ENCODE data around the gene GATC. TPM values are rescaled to one million over a fixed set of nuclear protein-coding genes. Genes with fewer than 3 reads are reported as not detected.
"Not testable (repeated sequence)": the region's sequence is repeated elsewhere in the genome, so short reads cannot be mapped to it uniquely, and the experiment has no call there.

The GATC gene
- total RNA-seq, 4 donors from 2014 or later, result 11.8 to 31.9 (median 18.3) TPM

- Histone ChIP-seq H3K36me3 (no peaks in the 10 kb centered on the region), H3K4me1 (no peaks in the 10 kb centered on the region), H3K27me3 (no peaks in the 10 kb centered on the region), H3K27ac (no peak overlapping the region), H3K4me3 (no peak overlapping the region), H3K9me3 (no peaks in the 10 kb centered on the region)
- no peak for TF ChIP-seq POLR2A (IDR thresholded peaks at IDR 0.05)
- TF ChIP-seq CTCF (IDR thresholded peaks at IDR 0.05), result no peak
- intact Hi-C loops (cut with DNase I; ENCODE audit: low total_unique reads), result no loop called here
- DNase-seq, result no peak
Measured at GRCh38 chr12:120479458-120479857, 33.2 kb downstream of the GATC start.

GRCh38 chr12:120480211-120480610, 34.0 kb downstream of the GATC start:
- Histone ChIP-seq H3K4me1 (no peaks in the 10 kb centered on the region), H3K36me3 (no peaks in the 10 kb centered on the region), H3K27me3 (no peaks in the 10 kb centered on the region), H3K9me3 (no peaks in the 10 kb centered on the region), H3K27ac (no peak overlapping the region), H3K4me3 (no peak overlapping the region)
- intact Hi-C loops (cut with DNase I; ENCODE audit: low total_unique reads), result no loop called here
- no peak for DNase-seq
- TF ChIP-seq CTCF (IDR thresholded peaks at IDR 0.05) (no peak), POLR2A (IDR thresholded peaks at IDR 0.05) (no peak)

GRCh38 chr12:120481022-120481767, 35.0 kb downstream of the GATC start:
- no peak for TF ChIP-seq POLR2A (IDR thresholded peaks at IDR 0.05)
- TF ChIP-seq CTCF (IDR thresholded peaks at IDR 0.05), result no peak

GRCh38 chr12:120483621-120484020, 37.4 kb downstream of the GATC start:
- peaks cover 0 to 4% of the 10 kb centered on the region in 2 donors for H3K4me1 ChIP-seq
- intact Hi-C loops (cut with DNase I; ENCODE audit: low total_unique reads), result no loop called here
- H3K4me3 ChIP-seq, result no peak overlapping the region
- no peak overlapping the region for H3K27ac ChIP-seq
- no peaks in the 10 kb centered on the region for H3K27me3 ChIP-seq
- TF ChIP-seq POLR2A (IDR thresholded peaks at IDR 0.05) (no peak), CTCF (IDR thresholded peaks at IDR 0.05) (no peak)
- DNase-seq, result no peak
- no peaks in the 10 kb centered on the region for H3K36me3 ChIP-seq
- H3K9me3 ChIP-seq, result no peaks in the 10 kb centered on the region

More at GRCh38 chr12:120481022-120481767, 35.0 kb downstream of the GATC start:
- intact Hi-C loops (cut with DNase I; ENCODE audit: low total_unique reads), result no loop called here
- Histone ChIP-seq H3K27me3 (no peaks in the 10 kb centered on the region), H3K9me3 (no peaks in the 10 kb centered on the region), H3K4me1 (no peaks in the 10 kb centered on the region), H3K27ac (no peak overlapping the region), H3K4me3 (no peak overlapping the region), H3K36me3 (no peaks in the 10 kb centered on the region)
- DNase-seq, result no peak

DNA sequence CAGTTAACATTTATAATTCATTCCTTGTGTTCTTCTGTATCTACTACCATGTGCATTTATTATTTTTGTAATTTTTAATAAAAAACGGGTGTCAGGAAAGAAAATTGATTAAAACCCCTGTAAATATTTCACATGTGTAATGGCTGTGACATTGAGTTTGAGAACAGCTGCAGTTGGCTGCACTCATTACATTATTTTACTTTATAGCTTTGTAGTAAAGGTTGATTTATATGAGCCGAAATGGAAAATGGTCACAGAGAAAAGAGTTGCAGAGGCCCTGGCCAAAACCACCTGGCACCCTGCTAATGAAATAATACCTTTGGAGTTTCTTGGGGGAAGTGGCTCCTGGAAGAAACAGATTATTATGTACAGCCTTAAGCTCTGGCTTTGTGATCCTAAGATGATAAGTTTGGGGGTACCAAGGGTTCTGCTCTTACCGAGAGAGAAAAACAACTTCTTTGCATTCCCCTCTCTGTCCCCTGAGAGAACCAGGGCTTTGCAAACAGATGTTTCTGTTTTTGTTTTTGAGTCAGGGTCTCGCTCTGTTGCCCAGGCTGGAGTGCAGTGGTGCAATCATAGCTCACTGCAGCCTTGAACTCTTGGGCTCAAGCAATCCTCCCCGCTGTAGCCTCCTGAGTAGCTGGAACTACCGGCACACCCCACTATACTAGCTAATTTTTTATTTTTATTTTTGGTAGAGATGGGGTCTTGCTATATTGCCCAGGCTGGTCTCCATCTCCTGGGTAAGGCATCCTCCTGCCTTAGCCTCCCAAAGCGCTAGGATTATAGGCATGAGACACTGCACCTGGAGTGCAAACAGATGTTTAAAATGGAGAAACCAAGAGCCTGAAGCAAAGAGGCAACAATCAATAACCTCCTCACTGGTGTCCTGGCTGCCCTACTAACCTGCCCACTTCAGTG, 40.0 kb downstream of the GATC start:
- H3K9me3 ChIP-seq, result no peaks in the 10 kb centered on the region
- intact Hi-C loops (cut with DNase I; ENCODE audit: low total_unique reads), result no loop called here
- H3K27ac ChIP-seq, result peak overlapping the region in 1 of 2 donors; percentile 77
- H3K4me3 ChIP-seq, result no peak overlapping the region
- no peaks in the 10 kb centered on the region for H3K27me3 ChIP-seq
- DNase-seq, result no peak
- peaks cover 0 to 4% of the 10 kb centered on the region in 2 donors for H3K4me1 ChIP-seq
- H3K36me3 ChIP-seq, result no peaks in the 10 kb centered on the region
- TF ChIP-seq POLR2A (IDR thresholded peaks at IDR 0.05), result no peak
- TF ChIP-seq CTCF (IDR thresholded peaks at IDR 0.05), result no peak

DNA sequence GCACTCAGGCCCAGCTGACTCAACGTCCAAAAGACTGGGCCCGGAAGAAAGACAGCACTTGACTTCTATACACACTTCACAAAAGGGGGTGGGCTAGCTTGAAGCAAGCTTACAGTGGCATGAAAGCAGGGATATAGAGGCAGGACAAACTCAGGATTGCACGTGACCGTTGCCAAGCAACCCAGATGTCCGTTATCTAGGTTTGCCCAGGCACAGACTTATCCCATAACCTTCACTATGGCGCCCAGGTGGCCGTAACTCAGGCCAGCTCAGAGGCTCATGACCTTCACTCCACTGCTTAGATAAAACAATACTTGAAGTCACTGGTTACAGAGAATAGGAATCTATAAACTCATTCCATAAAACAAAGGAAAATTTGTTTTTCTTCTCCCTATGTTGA, 41.3 kb downstream of the GATC start:
- DNase-seq; intact Hi-C loops (cut with DNase I; ENCODE audit: low total_unique reads); H3K9me3 ChIP-seq; H3K27me3 ChIP-seq; H3K4me3 ChIP-seq; H3K36me3 ChIP-seq; H3K4me1 ChIP-seq: not testable (repeated sequence)
- peak overlapping the region; percentile 35 to 77 for H3K27ac ChIP-seq
